HL-60 (cell line): Measurements from ENCODE around the gene ADAM12.

Experiments
- POLR2AphosphoS5 ChIP-seq: IDR thresholded peaks from 2 replicates; pipeline ENCODE4 v1.6.1; 2012; ENCODE audit warnings: low read depth
- TF ChIP-seq, protein P1 (sequence below): IDR thresholded peaks from one replicate; pipeline ENCODE4 v1.5.1; 2011; ENCODE audit warnings: low read length, control low read depth, inconsistent platforms; ENCODE audit not compliant: insufficient read depth

DNA sequence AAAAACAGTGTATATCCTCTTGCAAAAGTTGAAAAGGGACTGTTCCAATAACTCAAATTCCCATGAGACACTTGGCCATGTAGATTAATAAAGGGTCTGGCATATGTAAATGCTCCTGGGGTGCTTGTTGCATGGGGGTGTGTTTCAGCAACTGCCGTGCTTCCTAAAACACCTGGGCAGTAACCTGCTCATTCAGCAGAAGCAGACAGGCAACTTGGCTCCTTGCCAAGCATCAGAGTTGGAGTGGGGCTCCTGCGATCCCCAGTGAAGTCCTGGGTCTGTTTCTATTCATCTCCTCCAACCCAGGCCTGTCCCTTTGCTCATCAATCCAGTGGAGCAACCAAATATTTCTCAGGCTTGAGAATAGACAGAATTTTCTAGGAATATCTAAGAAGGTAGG lies 42.2 kb upstream of the ADAM12 start:
- TF ChIP-seq, protein P1, sequence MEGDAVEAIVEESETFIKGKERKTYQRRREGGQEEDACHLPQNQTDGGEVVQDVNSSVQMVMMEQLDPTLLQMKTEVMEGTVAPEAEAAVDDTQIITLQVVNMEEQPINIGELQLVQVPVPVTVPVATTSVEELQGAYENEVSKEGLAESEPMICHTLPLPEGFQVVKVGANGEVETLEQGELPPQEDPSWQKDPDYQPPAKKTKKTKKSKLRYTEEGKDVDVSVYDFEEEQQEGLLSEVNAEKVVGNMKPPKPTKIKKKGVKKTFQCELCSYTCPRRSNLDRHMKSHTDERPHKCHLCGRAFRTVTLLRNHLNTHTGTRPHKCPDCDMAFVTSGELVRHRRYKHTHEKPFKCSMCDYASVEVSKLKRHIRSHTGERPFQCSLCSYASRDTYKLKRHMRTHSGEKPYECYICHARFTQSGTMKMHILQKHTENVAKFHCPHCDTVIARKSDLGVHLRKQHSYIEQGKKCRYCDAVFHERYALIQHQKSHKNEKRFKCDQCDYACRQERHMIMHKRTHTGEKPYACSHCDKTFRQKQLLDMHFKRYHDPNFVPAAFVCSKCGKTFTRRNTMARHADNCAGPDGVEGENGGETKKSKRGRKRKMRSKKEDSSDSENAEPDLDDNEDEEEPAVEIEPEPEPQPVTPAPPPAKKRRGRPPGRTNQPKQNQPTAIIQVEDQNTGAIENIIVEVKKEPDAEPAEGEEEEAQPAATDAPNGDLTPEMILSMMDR: no peak
- TF ChIP-seq POLR2AphosphoS5: no peak
